ENCODE results near the gene TFF3.

GRCh38 chr21:42309753-42310213, 5.4 kb downstream of the TFF3 start:
- TF ChIP-seq, protein P1, sequence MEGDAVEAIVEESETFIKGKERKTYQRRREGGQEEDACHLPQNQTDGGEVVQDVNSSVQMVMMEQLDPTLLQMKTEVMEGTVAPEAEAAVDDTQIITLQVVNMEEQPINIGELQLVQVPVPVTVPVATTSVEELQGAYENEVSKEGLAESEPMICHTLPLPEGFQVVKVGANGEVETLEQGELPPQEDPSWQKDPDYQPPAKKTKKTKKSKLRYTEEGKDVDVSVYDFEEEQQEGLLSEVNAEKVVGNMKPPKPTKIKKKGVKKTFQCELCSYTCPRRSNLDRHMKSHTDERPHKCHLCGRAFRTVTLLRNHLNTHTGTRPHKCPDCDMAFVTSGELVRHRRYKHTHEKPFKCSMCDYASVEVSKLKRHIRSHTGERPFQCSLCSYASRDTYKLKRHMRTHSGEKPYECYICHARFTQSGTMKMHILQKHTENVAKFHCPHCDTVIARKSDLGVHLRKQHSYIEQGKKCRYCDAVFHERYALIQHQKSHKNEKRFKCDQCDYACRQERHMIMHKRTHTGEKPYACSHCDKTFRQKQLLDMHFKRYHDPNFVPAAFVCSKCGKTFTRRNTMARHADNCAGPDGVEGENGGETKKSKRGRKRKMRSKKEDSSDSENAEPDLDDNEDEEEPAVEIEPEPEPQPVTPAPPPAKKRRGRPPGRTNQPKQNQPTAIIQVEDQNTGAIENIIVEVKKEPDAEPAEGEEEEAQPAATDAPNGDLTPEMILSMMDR (IDR thresholded peaks at IDR 0.05 in 4 of 5, conservative IDR thresholded peaks at IDR 0.05 in 1 of 5): peak; percentile 54 to 82 (median 63)
- TF ChIP-seq POLR2A (IDR thresholded peaks at IDR 0.05): no peak
